Upper lobe of right lung (tissue), 1 donor: ENCODE measurements around the gene APCS. TPM values are rescaled to one million over a fixed set of nuclear protein-coding genes. Genes with fewer than 3 reads are reported as not detected.

Source experiments
- ATAC-seq: fragments of 200-7000 bp; cut with Tn5 transposase; one replicate; pipeline ENCODE4 v1.9.1; 2020; ENCODE audit warnings: mild to moderate bottlenecking, moderate library complexity
- DNase-seq: peaks from one replicate; pipeline ENCODE4 v3.0.0-alpha.2; 2020
- H3K27ac ChIP-seq: fragments of 200-600 bp; one replicate; pipeline ENCODE4 v1.8.0; 2022
- H3K27me3 ChIP-seq: fragments of 200-600 bp; one replicate; pipeline ENCODE4 v1.8.0; 2022; ENCODE audit warnings: mild to moderate bottlenecking
- H3K36me3 ChIP-seq: fragments of 200-600 bp; one replicate; pipeline ENCODE4 v1.8.0; 2022
- H3K4me1 ChIP-seq: fragments of 200-600 bp; one replicate; pipeline ENCODE4 v1.8.0; 2022
- H3K4me3 ChIP-seq: fragments of 200-600 bp; one replicate; pipeline ENCODE4 v1.8.0; 2022; ENCODE audit warnings: mild to moderate bottlenecking
- H3K9me3 ChIP-seq: fragments of 200-600 bp; one replicate; pipeline ENCODE4 v1.8.0; 2022
- intact Hi-C: fragments of 100-400 bp; cut with DNase I; formaldehyde crosslinking; loops from one replicate; pipeline ENCODE4 v1.11.0; 2022
- total RNA-seq: library from RNA; stranded (reverse); fragmentation: NEBNext Ultra II Directional; extraction: Animal tissue kit (Norgen Biotek cat#: 25700); gene quantifications from one replicate; pipeline ENCODE4 v1.2.1, GENCODE V29; 2021
- TF ChIP-seq, protein P1 (sequence below): fragments of 200-600 bp; IDR thresholded peaks from one replicate; pipeline ENCODE4 v1.8.0; 2022; ENCODE audit warnings: antibody characterized with exemption
- donor health status: DM: no; HTN: yes; CAD: no; lungs with severe emphysema.

Gene APCS
- total RNA-seq, 1 donor from 2014 or later, result not detected

DNA sequence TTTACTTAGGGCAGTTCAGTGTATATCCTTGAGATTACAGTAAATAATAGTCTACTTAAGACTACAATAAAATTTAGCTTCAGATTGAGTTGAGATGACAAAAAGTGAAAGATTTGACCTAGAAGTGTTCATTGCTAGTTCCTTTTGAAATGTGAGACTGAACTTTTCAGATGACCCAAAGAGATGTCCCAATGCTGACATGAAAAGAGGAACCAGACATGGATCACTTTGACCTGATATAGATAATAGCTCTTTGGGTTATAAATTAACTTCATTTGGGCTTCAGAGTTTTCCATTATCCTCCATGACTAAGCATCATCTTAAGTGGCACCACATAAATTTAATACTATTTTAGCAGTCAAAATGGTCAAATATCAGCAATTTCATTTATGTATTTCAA, 26.1 kb upstream of the APCS start:
- no peaks in the 10 kb centered on the region for H3K4me1 ChIP-seq
- no peak for ATAC-seq
- H3K4me3 ChIP-seq, result no peak overlapping the region
- DNase-seq, result no peak
- no peak overlapping the region for H3K27ac ChIP-seq
- no peaks in the 10 kb centered on the region for H3K27me3 ChIP-seq
- H3K36me3 ChIP-seq, result no peaks in the 10 kb centered on the region
- intact Hi-C loops, result no loop called here
- H3K9me3 ChIP-seq, result no peaks in the 10 kb centered on the region
- TF ChIP-seq, protein P1, sequence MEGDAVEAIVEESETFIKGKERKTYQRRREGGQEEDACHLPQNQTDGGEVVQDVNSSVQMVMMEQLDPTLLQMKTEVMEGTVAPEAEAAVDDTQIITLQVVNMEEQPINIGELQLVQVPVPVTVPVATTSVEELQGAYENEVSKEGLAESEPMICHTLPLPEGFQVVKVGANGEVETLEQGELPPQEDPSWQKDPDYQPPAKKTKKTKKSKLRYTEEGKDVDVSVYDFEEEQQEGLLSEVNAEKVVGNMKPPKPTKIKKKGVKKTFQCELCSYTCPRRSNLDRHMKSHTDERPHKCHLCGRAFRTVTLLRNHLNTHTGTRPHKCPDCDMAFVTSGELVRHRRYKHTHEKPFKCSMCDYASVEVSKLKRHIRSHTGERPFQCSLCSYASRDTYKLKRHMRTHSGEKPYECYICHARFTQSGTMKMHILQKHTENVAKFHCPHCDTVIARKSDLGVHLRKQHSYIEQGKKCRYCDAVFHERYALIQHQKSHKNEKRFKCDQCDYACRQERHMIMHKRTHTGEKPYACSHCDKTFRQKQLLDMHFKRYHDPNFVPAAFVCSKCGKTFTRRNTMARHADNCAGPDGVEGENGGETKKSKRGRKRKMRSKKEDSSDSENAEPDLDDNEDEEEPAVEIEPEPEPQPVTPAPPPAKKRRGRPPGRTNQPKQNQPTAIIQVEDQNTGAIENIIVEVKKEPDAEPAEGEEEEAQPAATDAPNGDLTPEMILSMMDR, result no peak

DNA sequence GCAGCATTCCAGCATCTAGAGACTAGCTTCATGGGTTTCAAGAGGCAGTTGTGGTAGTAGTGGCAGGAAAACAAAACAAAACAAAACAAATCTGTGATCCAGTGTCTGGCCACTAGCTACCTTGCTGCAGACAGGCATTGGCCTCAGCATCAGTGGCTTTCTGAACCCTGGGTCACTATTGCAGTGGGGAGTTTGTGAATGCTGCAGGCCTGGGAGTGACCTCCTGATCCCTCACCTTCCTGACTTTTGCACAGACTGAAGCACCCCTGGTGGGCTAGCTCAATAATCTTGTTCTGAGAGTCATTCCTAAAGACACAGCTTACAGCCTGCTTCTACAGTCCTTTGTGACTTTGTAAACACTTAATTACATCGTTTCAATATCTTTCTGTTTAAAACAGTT, 24.9 kb upstream of the APCS start:
- no peak for ATAC-seq
- Histone ChIP-seq H3K27me3 (no peaks in the 10 kb centered on the region), H3K4me1 (no peaks in the 10 kb centered on the region), H3K27ac (no peak overlapping the region), H3K4me3 (no peak overlapping the region), H3K9me3 (no peaks in the 10 kb centered on the region), H3K36me3 (no peaks in the 10 kb centered on the region)
- TF ChIP-seq, protein P1, result no peak
- no peak for DNase-seq
- intact Hi-C loops, result no loop called here

DNA sequence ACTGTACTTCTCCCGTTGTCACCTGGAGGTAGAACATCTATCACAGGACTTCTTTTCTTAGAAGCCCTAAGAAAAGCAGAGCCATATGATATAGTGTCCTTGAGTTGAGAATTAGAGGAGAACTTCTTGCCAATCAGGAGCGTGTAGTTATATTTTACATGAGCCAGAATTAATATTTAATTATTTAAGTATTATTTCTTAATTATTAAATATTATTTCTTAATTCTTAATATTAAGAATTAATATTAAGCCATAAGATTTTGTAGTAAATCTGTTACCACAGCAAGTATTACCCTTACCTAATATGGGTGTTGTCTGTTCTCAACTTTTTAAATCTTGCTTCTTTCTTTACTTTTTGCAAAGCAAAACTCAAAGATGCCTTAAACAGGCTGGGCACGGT, 10.2 kb upstream of the APCS start:
- H3K36me3 ChIP-seq, result no peaks in the 10 kb centered on the region
- no peak for DNase-seq
- H3K27me3 ChIP-seq, result no peaks in the 10 kb centered on the region
- H3K27ac ChIP-seq, result no peak overlapping the region
- H3K4me1 ChIP-seq, result no peaks in the 10 kb centered on the region
- no peak overlapping the region for H3K4me3 ChIP-seq
- no peak for ATAC-seq
- H3K9me3 ChIP-seq, result no peaks in the 10 kb centered on the region
- TF ChIP-seq, protein P1, result no peak
- intact Hi-C loops, result no loop called here

DNA sequence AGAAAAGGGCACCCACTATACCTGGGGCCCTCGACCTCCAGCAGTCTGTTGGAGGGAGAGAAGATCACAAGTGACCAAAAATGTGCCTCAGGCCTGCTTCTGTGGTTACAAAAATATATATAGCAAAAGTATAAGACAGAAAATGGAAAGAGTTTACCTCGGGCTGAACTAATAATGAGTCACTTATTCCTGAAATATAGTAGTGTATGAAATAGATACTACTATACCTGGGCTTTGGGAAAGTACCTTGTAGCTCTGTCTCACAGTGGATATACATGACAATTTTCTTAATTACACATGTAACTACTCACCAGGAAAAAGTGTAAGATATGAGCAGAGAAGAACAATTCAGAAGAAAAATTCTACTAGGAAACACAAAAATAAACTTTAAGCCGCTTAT, 7.3 kb upstream of the APCS start:
- TF ChIP-seq, protein P1, result no peak
- Histone ChIP-seq H3K27me3 (no peaks in the 10 kb centered on the region), H3K4me1 (no peaks in the 10 kb centered on the region), H3K4me3 (no peak overlapping the region), H3K9me3 (no peaks in the 10 kb centered on the region), H3K27ac (no peak overlapping the region), H3K36me3 (no peaks in the 10 kb centered on the region)
- ATAC-seq (no peak), DNase-seq (no peak)
- intact Hi-C loops, result no loop called here

DNA sequence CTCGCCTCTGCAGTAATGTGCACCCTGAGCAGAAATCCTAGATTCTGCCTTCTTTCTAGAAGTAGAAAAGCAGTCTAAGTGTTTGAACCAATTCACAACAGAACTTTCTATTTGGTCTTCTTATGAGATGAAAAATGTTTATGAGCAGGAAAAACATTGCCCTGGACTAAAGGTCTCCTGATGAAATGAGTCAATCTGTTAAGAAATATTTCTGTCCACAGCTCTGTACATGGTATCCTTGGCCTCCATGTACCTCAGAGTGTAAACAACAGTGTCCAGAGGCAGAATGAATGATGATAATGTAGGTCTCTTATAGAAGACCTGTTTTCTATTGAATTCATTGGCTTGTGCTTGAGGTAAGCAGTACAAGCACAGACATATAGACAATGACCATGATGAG, 6.2 kb upstream of the APCS start:
- intact Hi-C loops, result no loop called here
- H3K4me1 ChIP-seq, result no peaks in the 10 kb centered on the region
- no peak overlapping the region for H3K27ac ChIP-seq
- no peaks in the 10 kb centered on the region for H3K36me3 ChIP-seq
- H3K27me3 ChIP-seq, result no peaks in the 10 kb centered on the region
- no peak overlapping the region for H3K4me3 ChIP-seq
- ATAC-seq (no peak), DNase-seq (no peak)
- no peaks in the 10 kb centered on the region for H3K9me3 ChIP-seq
- TF ChIP-seq, protein P1, result no peak

DNA sequence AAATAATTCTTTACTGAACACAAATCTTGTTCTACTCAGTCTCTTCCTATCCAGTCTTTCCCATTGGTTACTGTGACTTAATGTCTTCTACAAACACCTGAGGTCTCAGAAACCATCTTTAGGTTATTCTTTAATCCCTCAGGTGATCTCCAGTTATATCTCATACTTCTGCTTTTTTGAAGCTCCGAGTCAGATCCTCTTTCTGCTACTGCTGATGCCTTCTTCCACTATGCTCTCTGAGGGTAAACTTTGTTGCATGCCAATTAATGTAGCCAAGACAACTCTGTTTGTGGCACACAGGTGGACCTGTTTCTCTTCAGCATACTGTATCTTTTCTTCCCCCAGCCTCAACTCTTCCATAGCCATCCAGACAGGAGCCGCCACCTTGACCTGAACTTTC, 3.1 kb upstream of the APCS start:
- H3K36me3 ChIP-seq, result no peaks in the 10 kb centered on the region
- TF ChIP-seq, protein P1, result no peak
- ATAC-seq (no peak), DNase-seq (no peak)
- no peak overlapping the region for H3K27ac ChIP-seq
- no peaks in the 10 kb centered on the region for H3K9me3 ChIP-seq
- intact Hi-C loops, result no loop called here
- no peak overlapping the region for H3K4me3 ChIP-seq
- no peaks in the 10 kb centered on the region for H3K4me1 ChIP-seq
- H3K27me3 ChIP-seq, result no peaks in the 10 kb centered on the region
